UCSD-AML1 (cell line): ENCODE measurements around the gene SPART.
"Not testable (repeated sequence)": the region's sequence is repeated elsewhere in the genome, so short reads cannot be mapped to it uniquely, and the experiment has no call there.

ENCODE experiments used
- DNase-seq: peaks from one replicate; lab custom pipeline; 2025; ENCODE audit not compliant: unreplicated experiment; lab: John Stamatoyannopoulos, UW

SPART gene

GRCh38 chr13:36355632-36356031 is 9.4 kb upstream of the SPART start:
- DNase-seq, result no peak

GRCh38 chr13:36354842-36355623 is 8.8 kb upstream of the SPART start:
- no peak for DNase-seq

- DNase-seq, result no peak
Measured at GRCh38 chr13:36353001-36353400, 6.8 kb upstream of the SPART start.

GRCh38 chr13:36352350-36352749 is 6.2 kb upstream of the SPART start:
- DNase-seq, result no peak

GRCh38 chr13:36347531-36348210 is 1.5 kb upstream of the SPART start:
- DNase-seq, result no peak

- DNase-seq, result peak; percentile 70
Measured at GRCh38 chr13:36345438-36346221, 564 bp downstream of the SPART start.

- DNase-seq, result no peak
Measured at GRCh38 chr13:36344886-36345437, 1.2 kb downstream of the SPART start.

- DNase-seq, result no peak
Measured at GRCh38 chr13:36344173-36344572, 2.0 kb downstream of the SPART start.

GRCh38 chr13:36343766-36344165 is 2.4 kb downstream of the SPART start:
- DNase-seq, result no peak

GRCh38 chr13:36342715-36343114 is 3.5 kb downstream of the SPART start:
- no peak for DNase-seq

- no peak for DNase-seq
Measured at GRCh38 chr13:36341718-36342117, 4.5 kb downstream of the SPART start.

- DNase-seq, result no peak
Measured at GRCh38 chr13:36339600-36340155, 6.5 kb downstream of the SPART start.

GRCh38 chr13:36337938-36338641 is 8.1 kb downstream of the SPART start:
- DNase-seq, result no peak

- DNase-seq, result no peak
Measured at GRCh38 chr13:36332986-36333385, 13.2 kb downstream of the SPART start.

GRCh38 chr13:36332255-36332654 is 13.9 kb downstream of the SPART start:
- DNase-seq, result not testable (repeated sequence)

GRCh38 chr13:36331280-36331679 is 14.9 kb downstream of the SPART start:
- no peak for DNase-seq

GRCh38 chr13:36329361-36329760 is 16.8 kb downstream of the SPART start:
- DNase-seq, result no peak

- no peak for DNase-seq
Measured at GRCh38 chr13:36328821-36329220, 17.4 kb downstream of the SPART start.

GRCh38 chr13:36325912-36326311 is 20.3 kb downstream of the SPART start:
- DNase-seq, result no peak

- DNase-seq, result not testable (repeated sequence)
Measured at GRCh38 chr13:36324881-36325280, 21.3 kb downstream of the SPART start.
